NB4 (cell line): ENCODE measurements around the gene RFTN1.
"Not testable (repeated sequence)": the region's sequence is repeated elsewhere in the genome, so short reads cannot be mapped to it uniquely, and the experiment has no call there.

Experiments used
- DNase-seq: peaks from one replicate; pipeline ENCODE4 v3.0.0; 2010; ENCODE audit warnings: low read depth
- H3K4me3 ChIP-seq: one replicate; pipeline ENCODE4 v1.5.1; 2011; ENCODE audit warnings: mild to moderate bottlenecking, low read depth, low read length, moderate library complexity
- CTCF ChIP-seq: IDR thresholded peaks from one replicate; pipeline ENCODE4 v1.5.1; 2012; ENCODE audit warnings: low read depth, low read length
- MAX ChIP-seq: IDR thresholded peaks from 2 replicates; pipeline ENCODE4 v1.6.1; 2011; ENCODE audit warnings: low read depth, low read length
- MYC ChIP-seq: IDR thresholded peaks from 2 replicates; pipeline ENCODE4 v1.6.1; 2011; ENCODE audit warnings: low read depth, low read length
- POLR2A ChIP-seq: IDR thresholded peaks from 2 replicates; pipeline ENCODE4 v1.6.1; 2011; ENCODE audit warnings: mild to moderate bottlenecking; ENCODE audit not compliant: insufficient read length; ENCODE audit errors: extremely low read depth

RFTN1 gene

GRCh38 chr3:16496008-16496407 is 17.5 kb downstream of the RFTN1 start:
- no peak for TF ChIP-seq MAX
- no peak for TF ChIP-seq MYC
- no peak overlapping the region for H3K4me3 ChIP-seq
- no peak for DNase-seq

- no peak overlapping the region for H3K4me3 ChIP-seq
- no peak for DNase-seq
- TF ChIP-seq MAX (no peak), CTCF (no peak), POLR2A (no peak), MYC (no peak)
These were observed 18.6 kb downstream of the RFTN1 start for GRCh38 chr3:16494814-16495431.

GRCh38 chr3:16494094-16494493 is 19.4 kb downstream of the RFTN1 start:
- no peak for TF ChIP-seq CTCF
- TF ChIP-seq MAX, result no peak
- no peak for TF ChIP-seq POLR2A

GRCh38 chr3:16490062-16490619 is 23.4 kb downstream of the RFTN1 start:
- DNase-seq, result no peak
- no peak for TF ChIP-seq POLR2A
- TF ChIP-seq MYC, result no peak
- no peak for TF ChIP-seq MAX
- no peak for TF ChIP-seq CTCF
- H3K4me3 ChIP-seq, result no peak overlapping the region

More at GRCh38 chr3:16494094-16494493, 19.4 kb downstream of the RFTN1 start:
- DNase-seq, result no peak
- no peak overlapping the region for H3K4me3 ChIP-seq

- not testable (repeated sequence) for DNase-seq
These were observed 24.0 kb downstream of the RFTN1 start for GRCh38 chr3:16489326-16490061.

GRCh38 chr3:16488637-16489036 is 24.9 kb downstream of the RFTN1 start:
- no peak for DNase-seq
- no peak overlapping the region for H3K4me3 ChIP-seq
- TF ChIP-seq MAX, result no peak
- no peak for TF ChIP-seq MYC
- no peak for TF ChIP-seq POLR2A
- TF ChIP-seq CTCF, result no peak

More at GRCh38 chr3:16489326-16490061, 24.0 kb downstream of the RFTN1 start:
- H3K4me3 ChIP-seq, result not testable (repeated sequence)
